HepG2 (cell line): Measurements from ENCODE around the gene GFRA3. TPM values are rescaled to one million over a fixed set of nuclear protein-coding genes. Genes with fewer than 3 reads are reported as not detected.

Experiments
- FIP1L1 ChIP-seq: fragments of 200-400 bp; formaldehyde crosslinking; IDR thresholded peaks from 2 replicates; pipeline ENCODE4 v1.6.1; 2018; ENCODE audit warnings: low read depth, mild to moderate bottlenecking, low read length, moderate library complexity, borderline replicate concordance; ENCODE audit not compliant: insufficient read depth
- FOSL1 ChIP-seq: sonication (generic); formaldehyde crosslinking; IDR thresholded peaks from 2 replicates; pipeline ENCODE4 v1.9.0; 2021; ENCODE audit warnings: missing genetic modification reagents, borderline replicate concordance
- JUN ChIP-seq: sonication (generic); formaldehyde crosslinking; IDR thresholded peaks from 2 replicates; pipeline ENCODE4 v1.4.0; 2020; ENCODE audit warnings: mild to moderate bottlenecking, missing genetic modification reagents
- MEIS1 ChIP-seq: sonication (generic); formaldehyde crosslinking; IDR thresholded peaks from 2 replicates; pipeline ENCODE4 v1.9.0; 2021; ENCODE audit warnings: mild to moderate bottlenecking, missing genetic modification reagents, moderate library complexity, borderline replicate concordance
- NR3C1 ChIP-seq: sonication (generic); formaldehyde crosslinking; IDR thresholded peaks from 2 replicates; pipeline ENCODE4 v1.4.0; 2020; ENCODE audit warnings: missing genetic modification reagents
- PLRG1 ChIP-seq: fragments of 450-650 bp; conservative IDR thresholded peaks from 2 replicates; pipeline ENCODE4 v1.6.1; 2016
- REL ChIP-seq: sonication (generic); formaldehyde crosslinking; conservative IDR thresholded peaks from 2 replicates; pipeline ENCODE4 v1.8.0; 2022; ENCODE audit warnings: mild to moderate bottlenecking, missing genetic modification reagents, moderate library complexity
- SNAPC2 ChIP-seq: sonication (generic); formaldehyde crosslinking; IDR thresholded peaks from 2 replicates; pipeline ENCODE4 v1.8.1; 2022; ENCODE audit warnings: mild to moderate bottlenecking, missing genetic modification reagents
- SP1 ChIP-seq, 2 experiments: fragments of 450-650 bp in 1 of 2; sonication (generic) in 1 of 2; formaldehyde crosslinking in 1 of 2; IDR thresholded peaks; 2 replicates each; pipeline versions ENCODE4 v1.4.0 to v1.6.1; 2016 to 2020; ENCODE audit warnings: missing genetic modification reagents in 1 of 2
- ZMYM4 ChIP-seq: sonication (generic); formaldehyde crosslinking; IDR thresholded peaks from 2 replicates; pipeline ENCODE4 v1.8.1; 2023; ENCODE audit warnings: mild to moderate bottlenecking, missing genetic modification reagents
- ZNF138 ChIP-seq: sonication (generic); formaldehyde crosslinking; IDR thresholded peaks from 2 replicates; pipeline ENCODE4 v1.5.0; 2020; ENCODE audit warnings: mild to moderate bottlenecking, low read depth, missing genetic modification reagents
- ZNF331 ChIP-seq: sonication (generic); formaldehyde crosslinking; IDR thresholded peaks from 2 replicates; pipeline ENCODE4 v1.4.0; 2020; ENCODE audit warnings: missing genetic modification reagents
- ZNF432 ChIP-seq: sonication (generic); formaldehyde crosslinking; IDR thresholded peaks from 2 replicates; pipeline ENCODE4 v1.5.0; 2020; ENCODE audit warnings: missing genetic modification reagents, mild to moderate bottlenecking, borderline replicate concordance
- ZNF530 ChIP-seq: sonication (generic); formaldehyde crosslinking; IDR thresholded peaks from 2 replicates; pipeline ENCODE4 v1.5.0; 2020; ENCODE audit warnings: low read depth, mild to moderate bottlenecking, missing genetic modification reagents
- ZNF780A ChIP-seq: sonication (generic); formaldehyde crosslinking; IDR thresholded peaks from 2 replicates; pipeline ENCODE4 v1.8.0; 2022; ENCODE audit warnings: mild to moderate bottlenecking, missing genetic modification reagents, moderate library complexity
- polyA plus RNA-seq, 8 experiments: library from polyadenylated mRNA; depleted of rRNA in 3 of 8; stranded (reverse) in 7 of 8; unstranded in 1 of 8; fragments of >200 nt; fragmentation: Illumina TruSeq in 4 of 8; extraction: Trizol in 4 of 8; gene quantifications; 2 replicates each; pipeline versions ENCODE4 v1.2.1 to v1.2.3, GENCODE V29; 2011 to 2016; ENCODE audit warnings: low read depth in 4 of 8, missing spikeins in 1 of 8, mixed read lengths in 1 of 8; ENCODE audit not compliant: insufficient read depth in 1 of 8
- total RNA-seq, 5 experiments: library from RNA; depleted of rRNA; stranded (reverse); fragments of >200 nt; fragmentation: Illumina TruSeq; extraction: Trizol; gene quantifications; 2 replicates each; pipeline ENCODE4 v1.2.3, GENCODE V29; 2016; ENCODE audit warnings: low read depth in 1 of 5
- TF ChIP-seq, protein P1 (sequence below): sonication (generic); formaldehyde crosslinking; IDR thresholded peaks from 2 replicates; pipeline ENCODE4 v1.4.0; 2020; ENCODE audit warnings: mild to moderate bottlenecking, missing genetic modification reagents
- TF ChIP-seq, protein P2 (sequence below): sonication (generic); formaldehyde crosslinking; IDR thresholded peaks from 2 replicates; pipeline ENCODE4 v1.9.0; 2021; ENCODE audit warnings: missing genetic modification reagents, borderline replicate concordance
- TF ChIP-seq, protein P3 (sequence below), 2 experiments: sonication (generic) in 1 of 2; formaldehyde crosslinking in 1 of 2; IDR thresholded peaks; 2 replicates each; pipeline versions ENCODE4 v1.4.0 to v1.6.1; 2018 to 2020; ENCODE audit warnings: missing genetic modification reagents in 2 of 2, borderline replicate concordance in 1 of 2, low read depth in 1 of 2, mild to moderate bottlenecking in 1 of 2, missing biosample characterization in 1 of 2

GFRA3 gene
- total and polyA plus RNA-seq, 2 of the 13 experiments (the other 11 are each of a cell fraction or from before 2014, with no cell fraction given), result 0.27 to 0.30 TPM

DNA sequence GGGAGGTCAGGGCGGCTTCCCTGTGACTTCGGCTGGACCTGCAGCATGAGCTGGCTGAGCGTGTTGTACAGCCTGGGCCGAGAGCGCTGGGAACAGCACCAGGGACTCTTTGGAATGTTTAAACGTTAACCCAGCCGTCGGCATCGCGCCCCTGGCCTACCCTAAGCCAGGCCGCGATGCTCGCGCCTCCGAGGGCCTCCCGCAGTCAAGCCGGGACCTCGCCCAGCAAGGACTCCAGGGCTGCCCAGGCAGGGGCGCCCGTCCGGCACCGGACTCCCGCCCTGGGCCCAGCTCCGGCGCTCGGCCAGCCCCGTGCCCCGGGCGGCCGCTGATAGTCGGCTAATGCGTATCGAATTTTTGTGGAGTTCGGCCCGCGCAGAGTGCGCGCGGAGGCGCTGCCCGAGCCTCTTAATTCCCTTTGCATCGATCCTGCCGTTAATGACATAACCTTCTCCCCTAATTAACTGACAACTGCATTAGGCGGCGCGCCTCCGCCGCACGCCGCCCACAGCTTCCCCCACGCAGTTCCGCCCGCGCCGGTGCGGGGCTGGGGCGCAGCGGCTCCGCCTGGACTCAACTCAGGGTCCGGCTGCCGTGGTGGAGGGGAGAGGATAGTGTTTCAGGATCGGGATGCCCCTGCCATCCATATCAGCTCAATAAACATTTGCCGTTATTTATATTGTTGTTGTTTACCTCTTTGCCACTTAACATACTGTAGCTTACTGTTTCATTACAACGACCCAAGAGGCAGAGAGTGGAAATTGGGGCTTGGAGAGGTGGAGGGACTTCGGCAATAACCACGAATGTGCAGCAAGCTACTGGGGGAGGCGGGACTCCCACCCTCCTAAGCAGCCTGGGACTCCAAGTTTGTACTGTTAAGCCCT lies 32.5 kb downstream of the GFRA3 start (continued):
- TF ChIP-seq FIP1L1 (no peak), JUN (CRISPR knock-in tag) (no peak), PLRG1 (no peak), FOSL1 (CRISPR knock-in tag) (no peak), SP1 (IDR thresholded peaks at IDR 0.05) (no peak), SP1 (CRISPR knock-in tag; IDR thresholded peaks at IDR 0.05) (no peak), NR3C1 (CRISPR knock-in tag) (no peak), REL (CRISPR knock-in tag) (no peak), SNAPC2 (CRISPR knock-in tag) (no peak), ZNF432 (no peak), ZNF530 (no peak), ZNF331 (CRISPR knock-in tag) (no peak), ZMYM4 (0 out of 2 replicates have a peak, but pooled peaks have one; percentile 18), MEIS1 (CRISPR knock-in tag) (no peak), ZNF138 (no peak), ZNF780A (CRISPR knock-in tag) (no peak)
- TF ChIP-seq, protein P1, sequence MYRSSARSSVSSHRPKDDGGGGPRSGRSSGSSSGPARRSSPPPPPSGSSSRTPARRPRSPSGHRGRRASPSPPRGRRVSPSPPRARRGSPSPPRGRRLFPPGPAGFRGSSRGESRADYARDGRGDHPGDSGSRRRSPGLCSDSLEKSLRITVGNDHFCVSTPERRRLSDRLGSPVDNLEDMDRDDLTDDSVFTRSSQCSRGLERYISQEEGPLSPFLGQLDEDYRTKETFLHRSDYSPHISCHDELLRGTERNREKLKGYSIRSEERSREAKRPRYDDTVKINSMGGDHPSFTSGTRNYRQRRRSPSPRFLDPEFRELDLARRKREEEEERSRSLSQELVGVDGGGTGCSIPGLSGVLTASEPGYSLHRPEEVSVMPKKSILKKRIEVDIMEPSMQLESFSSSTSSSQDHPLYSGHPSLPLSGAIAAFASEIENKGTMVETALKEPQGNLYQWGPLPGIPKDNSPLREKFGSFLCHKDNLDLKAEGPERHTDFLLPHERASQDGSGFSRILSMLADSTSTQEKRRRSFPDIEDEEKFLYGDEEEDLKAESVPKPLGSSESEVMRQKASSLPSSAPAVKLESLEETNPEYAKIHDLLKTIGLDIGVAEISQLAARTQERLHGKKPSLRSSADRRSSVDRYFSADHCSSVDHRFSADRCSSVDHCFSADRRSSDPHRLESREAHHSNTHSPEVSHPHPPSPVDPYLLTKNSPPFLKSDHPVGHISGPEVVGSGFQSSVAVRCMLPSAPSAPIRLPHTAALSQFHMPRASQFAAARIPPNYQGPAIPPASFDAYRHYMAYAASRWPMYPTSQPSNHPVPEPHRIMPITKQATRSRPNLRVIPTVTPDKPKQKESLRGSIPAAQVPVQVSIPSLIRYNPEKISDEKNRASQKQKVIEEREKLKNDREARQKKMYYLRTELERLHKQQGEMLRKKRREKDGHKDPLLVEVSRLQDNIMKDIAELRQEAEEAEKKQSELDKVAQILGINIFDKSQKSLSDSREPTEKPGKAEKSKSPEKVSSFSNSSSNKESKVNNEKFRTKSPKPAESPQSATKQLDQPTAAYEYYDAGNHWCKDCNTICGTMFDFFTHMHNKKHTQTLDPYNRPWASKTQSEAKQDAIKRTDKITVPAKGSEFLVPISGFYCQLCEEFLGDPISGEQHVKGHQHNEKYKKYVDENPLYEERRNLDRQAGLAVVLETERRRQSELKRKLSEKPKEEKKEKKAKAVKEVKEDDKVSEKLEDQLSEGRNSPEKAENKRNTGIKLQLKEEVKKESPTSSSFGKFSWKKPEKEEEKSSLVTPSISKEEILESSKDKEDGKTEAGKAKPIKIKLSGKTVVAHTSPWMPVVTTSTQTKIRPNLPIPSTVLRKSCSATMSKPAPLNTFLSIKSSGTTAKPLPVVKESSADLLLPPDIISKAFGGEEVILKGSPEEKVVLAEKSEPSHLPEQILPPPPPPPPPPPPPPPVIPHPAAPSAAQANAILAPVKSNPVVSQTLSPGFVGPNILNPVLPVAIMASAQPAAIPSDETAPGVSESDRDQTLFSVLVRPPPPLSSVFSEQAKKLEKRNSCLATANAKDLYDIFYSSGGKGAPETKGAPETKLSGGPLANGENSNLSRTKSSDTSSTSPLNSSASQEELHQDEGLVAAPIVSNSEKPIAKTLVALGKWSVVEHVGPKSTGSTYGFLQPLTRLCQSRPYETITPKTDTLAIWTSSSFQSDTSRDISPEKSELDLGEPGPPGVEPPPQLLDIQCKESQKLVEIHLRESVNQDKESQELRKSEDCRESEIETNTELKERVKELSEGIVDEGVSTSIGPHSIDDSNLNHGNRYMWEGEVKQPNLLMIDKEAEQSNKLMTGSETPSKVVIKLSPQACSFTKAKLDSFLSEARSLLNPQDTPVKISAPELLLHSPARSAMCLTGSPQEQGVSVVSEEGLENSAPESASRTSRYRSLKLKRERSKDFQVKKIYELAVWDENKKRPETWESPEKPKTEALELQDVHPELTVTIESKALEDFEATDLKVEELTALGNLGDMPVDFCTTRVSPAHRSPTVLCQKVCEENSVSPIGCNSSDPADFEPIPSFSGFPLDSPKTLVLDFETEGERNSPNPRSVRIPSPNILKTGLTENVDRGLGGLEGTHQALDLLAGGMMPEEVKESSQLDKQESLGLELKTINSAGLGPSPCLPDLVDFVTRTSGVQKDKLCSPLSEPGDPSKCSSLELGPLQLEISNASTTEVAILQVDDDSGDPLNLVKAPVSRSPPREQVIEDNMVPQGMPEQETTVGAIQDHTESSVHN (CRISPR knock-in tag), result no peak
- TF ChIP-seq, protein P2, sequence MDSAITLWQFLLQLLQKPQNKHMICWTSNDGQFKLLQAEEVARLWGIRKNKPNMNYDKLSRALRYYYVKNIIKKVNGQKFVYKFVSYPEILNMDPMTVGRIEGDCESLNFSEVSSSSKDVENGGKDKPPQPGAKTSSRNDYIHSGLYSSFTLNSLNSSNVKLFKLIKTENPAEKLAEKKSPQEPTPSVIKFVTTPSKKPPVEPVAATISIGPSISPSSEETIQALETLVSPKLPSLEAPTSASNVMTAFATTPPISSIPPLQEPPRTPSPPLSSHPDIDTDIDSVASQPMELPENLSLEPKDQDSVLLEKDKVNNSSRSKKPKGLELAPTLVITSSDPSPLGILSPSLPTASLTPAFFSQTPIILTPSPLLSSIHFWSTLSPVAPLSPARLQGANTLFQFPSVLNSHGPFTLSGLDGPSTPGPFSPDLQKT (CRISPR knock-in tag), result no peak
- TF ChIP-seq, protein P3, sequence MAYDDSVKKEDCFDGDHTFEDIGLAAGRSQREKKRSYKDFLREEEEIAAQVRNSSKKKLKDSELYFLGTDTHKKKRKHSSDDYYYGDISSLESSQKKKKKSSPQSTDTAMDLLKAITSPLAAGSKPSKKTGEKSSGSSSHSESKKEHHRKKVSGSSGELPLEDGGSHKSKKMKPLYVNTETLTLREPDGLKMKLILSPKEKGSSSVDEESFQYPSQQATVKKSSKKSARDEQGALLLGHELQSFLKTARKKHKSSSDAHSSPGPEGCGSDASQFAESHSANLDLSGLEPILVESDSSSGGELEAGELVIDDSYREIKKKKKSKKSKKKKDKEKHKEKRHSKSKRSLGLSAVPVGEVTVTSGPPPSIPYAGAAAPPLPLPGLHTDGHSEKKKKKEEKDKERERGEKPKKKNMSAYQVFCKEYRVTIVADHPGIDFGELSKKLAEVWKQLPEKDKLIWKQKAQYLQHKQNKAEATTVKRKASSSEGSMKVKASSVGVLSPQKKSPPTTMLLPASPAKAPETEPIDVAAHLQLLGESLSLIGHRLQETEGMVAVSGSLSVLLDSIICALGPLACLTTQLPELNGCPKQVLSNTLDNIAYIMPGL (CRISPR knock-in tag; IDR thresholded peaks at IDR 0.05; ENCODE audit: borderline replicate concordance in 1 of 2, low read depth in 1 of 2), result no peak
